ENCODE data around the gene JAM3.

GRCh38 chr11:134024420-134025081 is 44.3 kb upstream of the JAM3 start:
- TF ChIP-seq CTCF (IDR thresholded peaks at IDR 0.05; ENCODE audit: low read length) = no peak
- TF ChIP-seq EZH2 (optimal IDR thresholded peaks at IDR 0.05; ENCODE audit: low read depth, low read length) = no peak
- no peak for TF ChIP-seq EZH2phosphoT487 (IDR thresholded peaks at IDR 0.05; ENCODE audit: low read length)
